Measurements from ENCODE around the gene HARS2. TPM values are rescaled to one million over a fixed set of nuclear protein-coding genes. Genes with fewer than 3 reads are reported as not detected.
A peak's percentile ranks its signal among the peaks of the same experiment; 100 is the strongest.
"Not testable (repeated sequence)": the region's sequence is repeated elsewhere in the genome, so short reads cannot be mapped to it uniquely, and the experiment has no call there.

The HARS2 gene
- total RNA-seq, 4 donors from 2014 or later, result 21.0 to 57.0 (median 35.1) TPM

DNA sequence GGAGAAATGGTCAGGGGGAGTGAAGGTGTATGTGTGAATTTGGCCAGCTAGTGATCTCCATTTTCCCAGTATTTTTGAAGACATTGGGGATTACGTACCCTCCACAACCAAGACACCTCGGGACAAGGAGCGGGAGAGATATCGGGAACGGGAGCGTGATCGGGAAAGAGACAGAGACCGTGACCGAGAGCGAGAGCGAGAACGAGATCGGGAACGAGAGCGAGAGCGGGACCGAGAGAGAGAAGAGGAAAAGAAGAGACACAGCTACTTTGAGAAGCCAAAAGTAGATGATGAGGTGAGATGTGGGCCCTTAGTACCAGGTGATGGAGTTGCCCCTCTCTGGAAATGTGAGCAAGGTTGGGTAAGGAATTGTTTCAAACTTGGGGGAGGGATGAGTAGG, 32.4 kb upstream of the HARS2 start:
- Histone ChIP-seq H3K9me3 (no peaks in the 10 kb centered on the region), H3K36me3 (peaks cover 93% of the 10 kb centered on the region), H3K27me3 (no peaks in the 10 kb centered on the region), H3K27ac (no peak overlapping the region), H3K4me1 (peaks cover 4% of the 10 kb centered on the region), H3K4me3 (no peak overlapping the region)
- 96% methylated on average over 17 of the region's 17 CpGs for WGBS
- TF ChIP-seq, protein P1, sequence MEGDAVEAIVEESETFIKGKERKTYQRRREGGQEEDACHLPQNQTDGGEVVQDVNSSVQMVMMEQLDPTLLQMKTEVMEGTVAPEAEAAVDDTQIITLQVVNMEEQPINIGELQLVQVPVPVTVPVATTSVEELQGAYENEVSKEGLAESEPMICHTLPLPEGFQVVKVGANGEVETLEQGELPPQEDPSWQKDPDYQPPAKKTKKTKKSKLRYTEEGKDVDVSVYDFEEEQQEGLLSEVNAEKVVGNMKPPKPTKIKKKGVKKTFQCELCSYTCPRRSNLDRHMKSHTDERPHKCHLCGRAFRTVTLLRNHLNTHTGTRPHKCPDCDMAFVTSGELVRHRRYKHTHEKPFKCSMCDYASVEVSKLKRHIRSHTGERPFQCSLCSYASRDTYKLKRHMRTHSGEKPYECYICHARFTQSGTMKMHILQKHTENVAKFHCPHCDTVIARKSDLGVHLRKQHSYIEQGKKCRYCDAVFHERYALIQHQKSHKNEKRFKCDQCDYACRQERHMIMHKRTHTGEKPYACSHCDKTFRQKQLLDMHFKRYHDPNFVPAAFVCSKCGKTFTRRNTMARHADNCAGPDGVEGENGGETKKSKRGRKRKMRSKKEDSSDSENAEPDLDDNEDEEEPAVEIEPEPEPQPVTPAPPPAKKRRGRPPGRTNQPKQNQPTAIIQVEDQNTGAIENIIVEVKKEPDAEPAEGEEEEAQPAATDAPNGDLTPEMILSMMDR (IDR thresholded peaks at IDR 0.05), result no peak
- TF ChIP-seq POLR2A (IDR thresholded peaks at IDR 0.05), result no peak
- TF ChIP-seq EP300 (IDR thresholded peaks at IDR 0.05), result no peak
- no peak for TF ChIP-seq POLR2AphosphoS5 (IDR thresholded peaks at IDR 0.05)
- no peak for DNase-seq (ENCODE audit: low spot score in 2 of 2)

GRCh38 chr5:140660371-140660770, 30.9 kb upstream of the HARS2 start:
- WGBS, result 89% methylated on average over 6 of the region's 6 CpGs
- peaks cover 78% of the 10 kb centered on the region for H3K36me3 ChIP-seq

GRCh38 chr5:140664030-140664358, 27.3 kb upstream of the HARS2 start:
- H3K36me3 ChIP-seq, result peaks cover 63% of the 10 kb centered on the region
- no peaks in the 10 kb centered on the region for H3K27me3 ChIP-seq
- peak overlapping the region; percentile 91 for H3K4me3 ChIP-seq
- TF ChIP-seq POLR2A (IDR thresholded peaks at IDR 0.05) (no peak), POLR2AphosphoS5 (IDR thresholded peaks at IDR 0.05) (no peak), EP300 (IDR thresholded peaks at IDR 0.05) (no peak)
- TF ChIP-seq, protein P1 (IDR thresholded peaks at IDR 0.05), result no peak
- peaks cover 28% of the 10 kb centered on the region for H3K4me1 ChIP-seq
- H3K27ac ChIP-seq, result peak overlapping the region; percentile 94
- no peak for DNase-seq (ENCODE audit: low spot score in 2 of 2)
- WGBS, result 18% methylated on average over 18 of the region's 18 CpGs
- H3K9me3 ChIP-seq, result no peaks in the 10 kb centered on the region

More at GRCh38 chr5:140660371-140660770, 30.9 kb upstream of the HARS2 start:
- H3K27me3 ChIP-seq; H3K9me3 ChIP-seq; H3K4me3 ChIP-seq; DNase-seq (ENCODE audit: low spot score in 2 of 2); H3K27ac ChIP-seq: not testable (repeated sequence)
- peaks cover 10% of the 10 kb centered on the region for H3K4me1 ChIP-seq

- peaks cover 63% of the 10 kb centered on the region for H3K36me3 ChIP-seq
- WGBS, result 0% methylated on average over 24 of the region's 54 CpGs
- peak within 1 kb of the TSS; percentile 94 for H3K27ac ChIP-seq
- H3K4me1 ChIP-seq, result peaks cover 28% of the 10 kb centered on the region
- H3K27me3 ChIP-seq, result no peaks in the 10 kb centered on the region
- TF ChIP-seq EP300 (IDR thresholded peaks at IDR 0.05), result no peak
- TF ChIP-seq POLR2A (IDR thresholded peaks at IDR 0.05), result peak in 1 of 2 donors; percentile 50
- TF ChIP-seq POLR2AphosphoS5 (IDR thresholded peaks at IDR 0.05), result peak; percentile 7 to 74 (median 61)
- H3K9me3 ChIP-seq, result no peaks in the 10 kb centered on the region
- H3K4me3 ChIP-seq, result peak within 1 kb of the TSS; percentile 91
- peak; percentile 98 to 99 for DNase-seq (ENCODE audit: low spot score in 2 of 2)
These were observed 26.7 kb upstream of the HARS2 start, which contains the start of gene WDR55 for GRCh38 chr5:140664359-140665119. Gene WDR55, plus strand, starts transcription at chr5:140664904. Its CDS starts 9 bp downstream, at chr5:140664913.

- DNase-seq (ENCODE audit: low spot score in 2 of 2); H3K4me3 ChIP-seq; H3K9me3 ChIP-seq; H3K27me3 ChIP-seq; H3K27ac ChIP-seq: not testable (repeated sequence)
- 85% methylated on average over 3 of the region's 4 CpGs for WGBS
- peaks cover 19% of the 10 kb centered on the region for H3K4me1 ChIP-seq
- peaks cover 85% of the 10 kb centered on the region for H3K36me3 ChIP-seq
These were observed 20.2 kb upstream of the HARS2 start for GRCh38 chr5:140671035-140671434.

- H3K9me3 ChIP-seq, result no peaks in the 10 kb centered on the region
- TF ChIP-seq EP300 (IDR thresholded peaks at IDR 0.05) (no peak), POLR2A (IDR thresholded peaks at IDR 0.05) (no peak), POLR2AphosphoS5 (IDR thresholded peaks at IDR 0.05) (no peak)
- TF ChIP-seq, protein P1 (IDR thresholded peaks at IDR 0.05), result no peak
- no peak overlapping the region for H3K27ac ChIP-seq
- no peak for DNase-seq (ENCODE audit: low spot score in 2 of 2)
- no peak overlapping the region for H3K4me3 ChIP-seq
- no peaks in the 10 kb centered on the region for H3K27me3 ChIP-seq
- peaks cover 91% of the 10 kb centered on the region for H3K36me3 ChIP-seq
- WGBS, result 89% methylated on average over 1 of the region's 7 CpGs
- H3K4me1 ChIP-seq, result peaks cover 14% of the 10 kb centered on the region
These were observed 19.7 kb upstream of the HARS2 start for GRCh38 chr5:140671472-140672125.
